Keratinocyte (primary cell): Measurements from ENCODE around the gene GP9.

Source experiments
- EZH2 ChIP-seq: IDR thresholded peaks from one replicate; pipeline ENCODE4 v1.6.1; 2012; ENCODE audit warnings: inconsistent platforms, mild to moderate bottlenecking, low read length, moderate library complexity
- TF ChIP-seq, protein P1 (sequence below), 3 experiments: IDR thresholded peaks in 1 of 3; conservative IDR thresholded peaks in 1 of 3; optimal IDR thresholded peaks in 1 of 3; 2 replicates in 2 of 3; 3 replicates in 1 of 3; pipeline versions ENCODE3 to v1.5.1; 2011; ENCODE audit warnings: low read length in 3 of 3, mild to moderate bottlenecking in 3 of 3, moderate library complexity in 2 of 3, control low read depth in 1 of 3, inconsistent platforms in 1 of 3; ENCODE audit not compliant: insufficient read depth in 2 of 3; ENCODE audit errors: extremely low read depth in 1 of 3

DNA sequence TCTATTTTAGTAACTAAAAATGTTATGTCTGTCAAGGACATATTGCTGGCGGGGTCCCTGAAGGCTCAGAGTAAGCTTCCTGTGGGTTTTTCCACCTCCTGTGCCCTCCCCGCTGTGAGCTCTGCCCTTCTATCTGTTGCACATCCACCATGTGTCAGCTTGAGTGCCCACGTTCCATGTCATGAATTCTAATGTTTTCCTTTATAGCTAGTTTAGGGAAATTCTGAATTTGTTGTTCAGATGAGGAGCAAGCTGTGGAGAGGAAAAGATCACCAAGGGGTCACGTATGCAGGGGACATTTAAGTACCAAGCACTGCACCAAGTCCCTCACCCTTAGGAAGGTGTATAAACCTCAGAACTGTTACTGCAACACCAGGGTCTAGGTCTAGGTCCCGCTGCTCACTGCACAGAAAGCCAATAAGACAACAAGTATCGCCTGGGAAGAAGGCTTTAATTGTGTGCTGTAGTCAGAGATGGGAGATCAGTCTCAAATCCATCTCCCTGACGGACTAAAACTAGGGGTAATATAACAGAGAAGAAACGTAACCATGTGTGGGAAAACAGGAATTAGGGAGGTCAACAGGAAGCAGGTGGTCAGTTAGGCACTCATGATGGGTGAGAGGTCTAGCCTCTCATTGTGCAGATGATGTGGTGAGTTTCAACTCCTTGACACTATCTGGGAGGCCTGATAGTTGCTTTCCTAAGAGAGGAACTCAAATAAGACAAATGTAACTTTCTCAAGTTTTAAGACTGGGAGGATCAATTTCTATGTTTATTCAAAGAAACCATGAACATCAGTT is 9.7 kb downstream of the GP9 start:
- TF ChIP-seq, protein P1, sequence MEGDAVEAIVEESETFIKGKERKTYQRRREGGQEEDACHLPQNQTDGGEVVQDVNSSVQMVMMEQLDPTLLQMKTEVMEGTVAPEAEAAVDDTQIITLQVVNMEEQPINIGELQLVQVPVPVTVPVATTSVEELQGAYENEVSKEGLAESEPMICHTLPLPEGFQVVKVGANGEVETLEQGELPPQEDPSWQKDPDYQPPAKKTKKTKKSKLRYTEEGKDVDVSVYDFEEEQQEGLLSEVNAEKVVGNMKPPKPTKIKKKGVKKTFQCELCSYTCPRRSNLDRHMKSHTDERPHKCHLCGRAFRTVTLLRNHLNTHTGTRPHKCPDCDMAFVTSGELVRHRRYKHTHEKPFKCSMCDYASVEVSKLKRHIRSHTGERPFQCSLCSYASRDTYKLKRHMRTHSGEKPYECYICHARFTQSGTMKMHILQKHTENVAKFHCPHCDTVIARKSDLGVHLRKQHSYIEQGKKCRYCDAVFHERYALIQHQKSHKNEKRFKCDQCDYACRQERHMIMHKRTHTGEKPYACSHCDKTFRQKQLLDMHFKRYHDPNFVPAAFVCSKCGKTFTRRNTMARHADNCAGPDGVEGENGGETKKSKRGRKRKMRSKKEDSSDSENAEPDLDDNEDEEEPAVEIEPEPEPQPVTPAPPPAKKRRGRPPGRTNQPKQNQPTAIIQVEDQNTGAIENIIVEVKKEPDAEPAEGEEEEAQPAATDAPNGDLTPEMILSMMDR (optimal IDR thresholded peaks at IDR 0.05 in 1 of 3, IDR thresholded peaks at IDR 0.05 in 1 of 3, conservative IDR thresholded peaks at IDR 0.05 in 1 of 3; ENCODE audit: extremely low read depth in 1 of 3, insufficient read depth in 2 of 3, low read length in 3 of 3): no peak
- TF ChIP-seq EZH2: no peak
